ENCODE results near the gene CCR3.

CCR3 gene

DNA sequence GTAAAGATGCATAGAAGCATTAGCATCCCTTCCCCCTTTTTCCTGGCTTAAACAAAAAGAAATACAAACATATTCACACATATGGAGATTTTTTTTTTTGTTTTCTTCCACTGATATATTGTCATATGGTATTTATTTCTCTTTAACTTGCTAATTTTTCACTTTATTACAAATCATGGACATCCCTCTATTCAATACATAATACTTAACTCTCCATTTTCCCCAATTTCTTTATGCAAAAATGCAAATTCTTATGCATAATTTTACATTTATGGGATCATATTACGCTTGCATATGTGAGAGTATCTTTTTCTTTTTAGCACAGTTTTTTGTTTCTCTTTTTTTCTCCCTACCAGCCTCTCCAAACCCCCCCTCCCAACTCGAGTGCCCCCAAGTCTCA lies 48.8 kb downstream of the CCR3 start:
- no peak overlapping the region for H3K4me3 ChIP-seq (ENCODE audit: low read depth, low read length)
- TF ChIP-seq, protein P1, sequence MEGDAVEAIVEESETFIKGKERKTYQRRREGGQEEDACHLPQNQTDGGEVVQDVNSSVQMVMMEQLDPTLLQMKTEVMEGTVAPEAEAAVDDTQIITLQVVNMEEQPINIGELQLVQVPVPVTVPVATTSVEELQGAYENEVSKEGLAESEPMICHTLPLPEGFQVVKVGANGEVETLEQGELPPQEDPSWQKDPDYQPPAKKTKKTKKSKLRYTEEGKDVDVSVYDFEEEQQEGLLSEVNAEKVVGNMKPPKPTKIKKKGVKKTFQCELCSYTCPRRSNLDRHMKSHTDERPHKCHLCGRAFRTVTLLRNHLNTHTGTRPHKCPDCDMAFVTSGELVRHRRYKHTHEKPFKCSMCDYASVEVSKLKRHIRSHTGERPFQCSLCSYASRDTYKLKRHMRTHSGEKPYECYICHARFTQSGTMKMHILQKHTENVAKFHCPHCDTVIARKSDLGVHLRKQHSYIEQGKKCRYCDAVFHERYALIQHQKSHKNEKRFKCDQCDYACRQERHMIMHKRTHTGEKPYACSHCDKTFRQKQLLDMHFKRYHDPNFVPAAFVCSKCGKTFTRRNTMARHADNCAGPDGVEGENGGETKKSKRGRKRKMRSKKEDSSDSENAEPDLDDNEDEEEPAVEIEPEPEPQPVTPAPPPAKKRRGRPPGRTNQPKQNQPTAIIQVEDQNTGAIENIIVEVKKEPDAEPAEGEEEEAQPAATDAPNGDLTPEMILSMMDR (IDR thresholded peaks at IDR 0.05; ENCODE audit: low read depth, low read length, missing control alignments), result no peak
- in situ Hi-C loops (cut with HindIII; ENCODE audit: low sequenced_read_pairs), result no loop called here
- DNase-seq (ENCODE audit: low read depth), result no peak

- no peak for DNase-seq (ENCODE audit: low read depth)
- in situ Hi-C loops (cut with HindIII; ENCODE audit: low sequenced_read_pairs), result no loop called here
- H3K4me3 ChIP-seq (ENCODE audit: low read depth, low read length), result no peak overlapping the region
- TF ChIP-seq, protein P1 (IDR thresholded peaks at IDR 0.05; ENCODE audit: low read depth, low read length, missing control alignments), result no peak
Observed at GRCh38 chr3:46293035-46293724, 50.9 kb downstream of the CCR3 start.

DNA sequence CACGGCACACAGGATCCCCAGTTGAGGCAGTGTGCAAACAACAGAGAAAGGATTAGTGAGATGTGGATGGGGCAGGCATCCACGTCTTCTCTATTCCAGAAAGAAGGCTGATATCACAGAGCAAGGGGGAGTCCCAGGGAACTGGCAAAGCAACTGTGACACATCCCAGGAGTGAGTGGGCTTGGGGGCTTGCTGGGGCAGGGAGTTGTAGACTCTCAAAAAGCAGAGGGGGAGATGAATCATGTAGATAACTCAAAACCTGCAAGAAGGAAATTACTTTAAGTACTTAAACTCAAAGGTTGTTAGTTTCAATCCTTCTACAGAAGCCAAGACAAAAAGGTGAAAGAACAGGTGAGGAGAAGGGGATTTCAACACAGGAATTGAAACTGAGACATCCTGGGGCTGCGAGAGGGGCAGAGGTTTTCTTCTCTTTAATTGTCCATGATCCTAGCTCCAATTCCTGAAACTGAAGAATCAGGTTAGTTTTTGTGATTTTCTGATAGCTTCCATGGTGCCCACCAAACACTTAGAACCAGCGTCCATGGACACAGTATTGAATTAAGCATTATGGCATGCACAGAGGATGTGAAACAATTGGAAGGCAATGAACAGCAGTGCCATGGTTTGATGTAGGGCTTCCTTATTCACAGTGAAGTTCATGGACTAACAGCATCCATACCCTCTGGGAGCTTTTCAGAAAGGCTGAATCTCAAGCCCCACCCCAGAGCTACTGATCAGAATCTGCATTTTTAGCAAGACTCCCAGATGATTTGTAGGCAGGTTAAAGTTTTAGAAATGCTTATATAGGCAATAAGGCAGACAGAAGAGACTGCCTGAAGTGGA lies 52.0 kb downstream of the CCR3 start:
- H3K4me3 ChIP-seq (ENCODE audit: low read depth, low read length), result no peak overlapping the region
- TF ChIP-seq, protein P1 (IDR thresholded peaks at IDR 0.05; ENCODE audit: low read depth, low read length, missing control alignments), result no peak
- DNase-seq (ENCODE audit: low read depth), result no peak

DNA sequence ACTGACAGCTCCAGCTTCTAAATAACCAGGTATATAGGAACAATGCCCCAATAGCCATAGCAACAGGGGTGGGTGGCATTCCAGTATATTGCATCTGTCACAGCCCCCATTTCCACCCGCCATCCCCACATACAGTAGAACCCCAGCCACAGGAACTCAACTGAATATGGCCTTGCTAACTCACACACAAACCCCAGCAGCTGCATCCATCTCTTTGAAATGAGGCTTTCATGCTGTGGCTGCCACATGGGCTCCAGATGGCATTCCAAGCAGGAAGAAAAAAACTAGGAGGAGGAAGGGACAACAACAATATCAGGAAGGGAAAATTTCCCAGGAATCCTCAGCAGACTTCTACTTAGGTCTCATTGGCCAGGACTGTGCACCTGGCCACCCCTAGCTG lies 54.6 kb downstream of the CCR3 start:
- in situ Hi-C loops (cut with HindIII; ENCODE audit: low sequenced_read_pairs), result no loop called here
- no peak overlapping the region for H3K4me3 ChIP-seq (ENCODE audit: low read depth, low read length)
- TF ChIP-seq, protein P1 (IDR thresholded peaks at IDR 0.05; ENCODE audit: low read depth, low read length, missing control alignments), result no peak
- DNase-seq (ENCODE audit: low read depth), result no peak

More for the DNA sequence above, 52.0 kb downstream of the CCR3 start:
- in situ Hi-C loops (cut with HindIII; ENCODE audit: low sequenced_read_pairs), result no loop called here

DNA sequence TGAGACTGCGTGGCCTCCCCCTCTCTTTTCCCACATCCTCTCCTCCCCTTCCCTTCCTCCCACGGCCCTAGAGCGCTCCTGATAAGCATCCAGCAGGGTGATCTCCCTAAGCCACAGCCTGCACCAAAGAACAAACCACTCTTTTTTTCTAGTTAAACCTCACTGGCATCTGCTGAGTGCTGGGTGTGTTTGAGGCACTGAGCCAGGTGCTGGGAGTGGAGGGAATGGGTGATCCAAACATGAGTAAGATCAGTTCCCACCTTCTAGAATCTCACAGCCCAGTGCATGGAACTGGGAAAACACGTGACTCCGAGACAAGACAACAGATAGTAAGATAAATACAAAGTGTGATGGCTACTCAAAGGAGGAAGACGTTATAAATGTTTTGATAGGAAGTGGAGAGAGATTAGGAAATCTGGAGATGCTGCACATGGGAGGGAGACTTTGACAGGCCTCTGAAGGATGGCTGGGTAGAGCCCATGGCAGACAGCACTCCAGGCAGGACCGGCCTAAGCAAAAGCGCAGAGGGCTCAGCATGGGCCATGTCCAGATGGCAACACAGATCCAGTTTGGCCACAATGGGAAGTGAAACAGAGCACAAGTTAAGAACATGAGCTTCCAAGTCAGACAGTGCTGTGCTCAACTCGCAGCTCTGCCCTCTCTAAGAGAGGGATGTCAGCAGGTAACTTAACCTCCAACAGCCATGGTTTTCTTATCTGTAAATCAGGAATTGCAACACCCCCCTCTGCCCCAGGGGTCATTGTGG lies 55.6 kb downstream of the CCR3 start:
- in situ Hi-C loops (cut with HindIII; ENCODE audit: low sequenced_read_pairs), result no loop called here
- no peak overlapping the region for H3K4me3 ChIP-seq (ENCODE audit: low read depth, low read length)
- no peak for DNase-seq (ENCODE audit: low read depth)
- TF ChIP-seq, protein P1 (IDR thresholded peaks at IDR 0.05; ENCODE audit: low read depth, low read length, missing control alignments), result no peak

DNA sequence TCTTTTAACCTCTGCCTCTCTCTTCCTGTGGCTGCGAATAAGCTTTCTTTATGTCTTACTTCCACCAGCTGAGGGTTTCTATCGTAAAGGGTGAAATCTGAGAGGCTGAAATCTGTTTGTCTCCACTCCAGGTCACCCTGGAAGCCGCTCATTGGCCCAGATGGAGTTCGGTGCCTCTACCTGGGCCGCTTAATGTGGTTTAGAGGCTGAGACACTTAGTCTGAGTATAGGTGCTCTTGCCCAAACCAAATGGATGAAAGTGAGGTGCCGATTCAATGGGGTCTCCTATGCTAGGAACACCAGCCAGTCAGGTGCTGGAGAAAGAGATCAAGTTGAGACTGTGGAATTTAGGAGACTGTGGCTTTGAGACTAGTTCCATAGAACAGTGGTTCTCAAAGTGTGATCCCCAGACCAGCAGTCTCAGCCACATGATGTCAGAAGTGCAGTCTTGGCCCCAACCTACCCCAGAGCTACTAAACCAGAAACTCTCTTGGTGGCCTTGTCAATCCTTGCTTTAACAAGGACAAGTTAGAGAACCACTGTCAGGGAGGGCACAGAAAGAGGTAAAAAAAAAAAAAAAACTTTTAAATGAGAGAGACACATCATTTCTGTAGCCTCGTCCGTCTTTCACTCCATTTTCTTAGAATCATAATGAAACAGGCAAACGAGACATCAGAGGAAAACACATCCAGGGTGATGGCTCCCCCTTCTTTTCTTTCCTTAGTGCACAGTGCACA lies 56.8 kb downstream of the CCR3 start:
- H3K4me3 ChIP-seq (ENCODE audit: low read depth, low read length), result no peak overlapping the region
- DNase-seq (ENCODE audit: low read depth), result no peak
- TF ChIP-seq, protein P1 (IDR thresholded peaks at IDR 0.05; ENCODE audit: low read depth, low read length, missing control alignments), result no peak
- in situ Hi-C loops (cut with HindIII; ENCODE audit: low sequenced_read_pairs), result no loop called here

Measured in astrocyte of the cerebellum (primary cell).